Activated CD4-positive, alpha-beta T cell treated with anti-CD3 and anti-CD28 coated beads for 4 hours (primary cell): ENCODE measurements around the gene PTGR1.

ENCODE experiments used
- DNase-seq, 2 donors: peaks; one replicate each; pipeline ENCODE4 v3.0.0-alpha.2; 2020

Gene PTGR1

GRCh38 chr9:111531716-111532115, 67.7 kb downstream of the PTGR1 start:
- DNase-seq = no peak

DNA sequence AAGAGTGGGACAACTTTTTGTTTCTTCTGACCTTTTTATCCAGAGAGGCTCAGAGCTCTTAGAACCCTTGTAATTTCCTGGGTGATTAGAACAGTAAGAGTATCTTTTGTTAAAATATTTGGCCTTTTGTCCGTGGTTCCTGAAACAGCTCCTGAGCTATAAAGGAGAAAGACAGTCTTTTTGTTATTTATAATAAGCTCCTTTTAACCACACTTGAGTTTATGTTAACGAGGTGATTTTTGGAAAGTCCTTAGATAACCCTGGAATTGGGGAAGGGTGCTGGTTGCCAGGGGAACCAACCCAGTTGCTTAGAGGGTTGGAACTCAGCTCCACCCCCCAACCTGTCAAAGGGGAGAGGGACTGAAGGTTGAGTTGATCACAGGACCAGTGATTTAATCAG, 69.7 kb downstream of the PTGR1 start:
- no peak for DNase-seq

DNA sequence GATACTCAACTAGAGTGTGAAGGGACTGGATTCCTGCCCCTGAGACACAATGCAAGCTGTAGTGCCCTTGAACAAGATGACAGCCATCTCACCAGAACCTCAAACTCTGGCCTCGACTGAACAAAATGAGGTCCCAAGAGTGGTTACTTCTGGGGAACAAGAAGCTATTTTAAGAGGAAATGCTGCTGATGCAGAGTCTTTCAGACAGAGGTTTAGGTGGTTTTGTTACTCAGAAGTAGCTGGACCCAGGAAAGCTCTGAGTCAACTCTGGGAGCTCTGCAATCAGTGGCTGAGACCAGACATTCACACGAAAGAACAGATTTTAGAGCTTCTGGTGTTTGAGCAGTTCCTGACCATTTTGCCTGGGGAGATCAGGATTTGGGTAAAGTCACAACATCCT, 72.1 kb downstream of the PTGR1 start:
- no peak for DNase-seq

GRCh38 chr9:111525056-111525977, 74.1 kb downstream of the PTGR1 start, which contains the start of gene ZNF483:
ZNF483 (plus strand) TSS chr9:111525179; CDS start chr9:111527396, 2,217 bp downstream.
- peak; percentile 72 to 76 for DNase-seq

DNA sequence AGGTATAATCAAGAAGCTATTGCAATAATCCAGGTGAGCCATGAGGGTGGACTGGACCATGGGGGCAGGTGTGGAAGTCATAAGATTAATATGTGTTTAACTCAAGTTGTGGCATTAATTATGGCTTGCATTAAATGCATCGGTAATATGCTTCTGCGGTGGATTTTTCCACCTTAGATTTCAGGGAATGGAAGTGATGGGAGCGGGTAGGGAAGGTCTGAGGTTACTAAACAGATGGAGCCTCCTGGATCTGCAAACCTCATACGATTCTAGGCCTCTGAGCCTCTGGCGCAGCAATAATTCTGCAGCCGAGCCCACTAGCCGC, 74.8 kb downstream of the PTGR1 start:
- DNase-seq = no peak

- DNase-seq = no peak
Observed at GRCh38 chr9:111516061-111516465, 83.4 kb downstream of the PTGR1 start.

- DNase-seq = no peak
Observed at GRCh38 chr9:111514967-111515366, 84.5 kb downstream of the PTGR1 start.
